Sigmoid colon (tissue), 7 donors: ENCODE measurements around the gene LRRIQ4. TPM values are rescaled to one million over a fixed set of nuclear protein-coding genes. Genes with fewer than 3 reads are reported as not detected.

ENCODE experiments used
- DNase-seq: peaks from one replicate; pipeline ENCODE4 v3.0.0-alpha.2; 2019
- H3K27ac ChIP-seq, 4 donors: fragments of 200-600 bp; sonication (generic); one replicate each; pipeline ENCODE4 v1.5.1; 2016 to 2019; ENCODE audit warnings: mild to moderate bottlenecking in 1 of 4
- H3K27me3 ChIP-seq, 3 donors: fragments of 200-600 bp; sonication (generic); one replicate each; pipeline ENCODE4 v1.5.1; 2019; ENCODE audit warnings: mild to moderate bottlenecking in 1 of 3
- H3K36me3 ChIP-seq, 4 donors: fragments of 200-600 bp; sonication (generic); one replicate each; pipeline ENCODE4 v1.5.1; 2016 to 2019
- H3K4me1 ChIP-seq, 4 donors: fragments of 200-600 bp; sonication (generic); one replicate each; pipeline ENCODE4 v1.5.1; 2017 to 2019
- H3K4me3 ChIP-seq, 4 donors: fragments of 200-600 bp; sonication (generic); one replicate each; pipeline ENCODE4 v1.5.1; 2017 to 2019; ENCODE audit warnings: mild to moderate bottlenecking in 2 of 4, moderate library complexity in 1 of 4
- H3K9me3 ChIP-seq, 4 donors: fragments of 200-600 bp in 3 of 4; sonication (generic) in 3 of 4; one replicate each; pipeline versions ENCODE4 v1.5.1 to v1.6.1; 2013 to 2019
- EP300 ChIP-seq, 4 donors: sonication (generic); formaldehyde crosslinking; IDR thresholded peaks; one replicate each; pipeline ENCODE4 v1.6.1; 2017; ENCODE audit warnings: antibody characterized with exemption in 4 of 4
- POLR2A ChIP-seq, 2 donors: fragments of 450-650 bp; IDR thresholded peaks; one replicate each; pipeline ENCODE4 v1.6.1; 2016; ENCODE audit warnings: antibody characterized with exemption in 2 of 2, mild to moderate bottlenecking in 2 of 2, moderate library complexity in 2 of 2
- POLR2AphosphoS5 ChIP-seq, 4 donors: sonication (generic); formaldehyde crosslinking; IDR thresholded peaks; one replicate each; pipeline ENCODE4 v1.6.1; 2017; ENCODE audit warnings: antibody characterized with exemption in 4 of 4
- WGBS, 2 donors: extraction: QIAGEN DNeasy Blood & Tissue Kit; methylation state at CpG; one replicate each; pipeline ENCODE4 v1.1.7; 2013; 5-methylcytosine and 5-hydroxymethylcytosine counted together
- intact Hi-C: fragments of 100-400 bp; cut with DNase I; formaldehyde crosslinking; loops from one replicate; pipeline ENCODE4 v1.15.1; 2023
- polyA plus RNA-seq, 3 donors: library from polyadenylated mRNA; stranded (reverse); fragments of 200-250 nt; gene quantifications; one replicate each; pipeline ENCODE4 v1.2.3, GENCODE V29; 2013
- total RNA-seq, 4 donors: library from RNA; depleted of rRNA; stranded (reverse); fragments of >200 nt; gene quantifications; one replicate each; pipeline ENCODE4 v1.1.0, GENCODE V29; 2016
- TF ChIP-seq, protein P1 (sequence below), 4 experiments: fragments of 450-650 bp in 3 of 4; fragments of 200-600 bp in 1 of 4; IDR thresholded peaks; one replicate each; pipeline ENCODE4 v1.5.1; 2016 to 2019; ENCODE audit warnings: antibody characterized with exemption in 4 of 4, mild to moderate bottlenecking in 3 of 4, moderate library complexity in 2 of 4
- donor health status: healthy with polysubstance abuse.
- donor health status: Bipolar disorder and iron deficiency.
- donor health status: healthy.

LRRIQ4 gene
- total and polyA plus RNA-seq, 7 donors: not detected

DNA sequence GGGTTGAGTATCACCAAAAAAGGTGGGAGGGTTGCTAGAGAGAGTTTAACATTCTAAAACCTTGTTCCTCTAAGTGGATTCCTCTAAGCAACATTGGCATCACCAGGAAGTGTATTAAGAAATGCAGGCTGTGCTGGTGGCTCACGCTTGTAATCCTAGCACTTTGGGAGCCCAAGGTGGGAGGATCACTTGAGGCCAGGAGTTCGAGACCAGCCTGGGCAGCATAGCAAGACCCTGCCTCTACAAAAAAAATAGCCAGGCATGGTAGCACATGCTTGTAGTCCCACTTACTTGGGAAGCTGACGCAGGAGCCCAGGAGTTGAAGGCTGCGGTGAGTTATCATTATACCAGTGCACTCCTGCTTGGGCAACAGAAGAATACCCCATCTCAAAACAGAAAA, 34.8 kb upstream of the LRRIQ4 start:
- WGBS, 2 donors: 83 to 97% methylated on average over 4 of the region's 4 CpGs
- Histone ChIP-seq H3K27me3 (no peaks in the 10 kb centered on the region), H3K36me3 (peaks cover 20 to 85% (median 39%) of the 10 kb centered on the region in 4 donors), H3K4me1 (peaks cover 0 to 28% (median 23%) of the 10 kb centered on the region in 4 donors), H3K4me3 (no peak overlapping the region), H3K9me3 (no peaks in the 10 kb centered on the region), H3K27ac (no peak overlapping the region)
- TF ChIP-seq POLR2AphosphoS5 (IDR thresholded peaks at IDR 0.05): no peak
- no peak for TF ChIP-seq EP300 (IDR thresholded peaks at IDR 0.05)
- TF ChIP-seq, protein P1, sequence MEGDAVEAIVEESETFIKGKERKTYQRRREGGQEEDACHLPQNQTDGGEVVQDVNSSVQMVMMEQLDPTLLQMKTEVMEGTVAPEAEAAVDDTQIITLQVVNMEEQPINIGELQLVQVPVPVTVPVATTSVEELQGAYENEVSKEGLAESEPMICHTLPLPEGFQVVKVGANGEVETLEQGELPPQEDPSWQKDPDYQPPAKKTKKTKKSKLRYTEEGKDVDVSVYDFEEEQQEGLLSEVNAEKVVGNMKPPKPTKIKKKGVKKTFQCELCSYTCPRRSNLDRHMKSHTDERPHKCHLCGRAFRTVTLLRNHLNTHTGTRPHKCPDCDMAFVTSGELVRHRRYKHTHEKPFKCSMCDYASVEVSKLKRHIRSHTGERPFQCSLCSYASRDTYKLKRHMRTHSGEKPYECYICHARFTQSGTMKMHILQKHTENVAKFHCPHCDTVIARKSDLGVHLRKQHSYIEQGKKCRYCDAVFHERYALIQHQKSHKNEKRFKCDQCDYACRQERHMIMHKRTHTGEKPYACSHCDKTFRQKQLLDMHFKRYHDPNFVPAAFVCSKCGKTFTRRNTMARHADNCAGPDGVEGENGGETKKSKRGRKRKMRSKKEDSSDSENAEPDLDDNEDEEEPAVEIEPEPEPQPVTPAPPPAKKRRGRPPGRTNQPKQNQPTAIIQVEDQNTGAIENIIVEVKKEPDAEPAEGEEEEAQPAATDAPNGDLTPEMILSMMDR (IDR thresholded peaks at IDR 0.05): no peak
- TF ChIP-seq POLR2A (IDR thresholded peaks at IDR 0.05): no peak
- intact Hi-C loops: no loop called here
- DNase-seq: no peak

DNA sequence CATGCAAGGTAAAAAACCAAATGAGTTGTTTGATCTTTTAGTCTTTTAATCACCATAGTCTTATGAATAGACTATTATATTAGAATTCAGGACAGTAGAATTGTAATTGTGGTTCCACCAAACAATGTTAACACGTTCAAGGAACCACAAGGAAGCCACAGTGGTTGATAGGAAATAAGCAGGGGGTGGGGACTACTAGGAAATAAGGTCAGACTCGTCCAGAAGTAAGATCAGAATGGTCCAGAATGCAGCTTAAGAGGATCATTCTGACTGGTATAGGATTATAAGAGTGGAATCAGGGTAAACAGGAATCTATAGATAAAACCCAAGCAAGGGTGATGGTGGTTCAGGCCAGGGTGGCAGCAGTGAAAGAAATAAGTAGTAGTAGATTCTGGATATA, 31.9 kb upstream of the LRRIQ4 start:
- intact Hi-C loops: no loop called here
- Histone ChIP-seq H3K27ac (no peak overlapping the region), H3K4me1 (peaks cover 0 to 7% (median 2%) of the 10 kb centered on the region in 4 donors), H3K27me3 (no peaks in the 10 kb centered on the region), H3K36me3 (peaks cover 20 to 98% (median 47%) of the 10 kb centered on the region in 4 donors), H3K9me3 (no peaks in the 10 kb centered on the region), H3K4me3 (no peak overlapping the region)
- TF ChIP-seq, protein P1 (IDR thresholded peaks at IDR 0.05): no peak
- no peak for TF ChIP-seq POLR2AphosphoS5 (IDR thresholded peaks at IDR 0.05)
- TF ChIP-seq EP300 (IDR thresholded peaks at IDR 0.05): no peak
- TF ChIP-seq POLR2A (IDR thresholded peaks at IDR 0.05): no peak
- WGBS, 2 donors: 52 to 66% methylated on average over 2 of the region's 2 CpGs
- no peak for DNase-seq

DNA sequence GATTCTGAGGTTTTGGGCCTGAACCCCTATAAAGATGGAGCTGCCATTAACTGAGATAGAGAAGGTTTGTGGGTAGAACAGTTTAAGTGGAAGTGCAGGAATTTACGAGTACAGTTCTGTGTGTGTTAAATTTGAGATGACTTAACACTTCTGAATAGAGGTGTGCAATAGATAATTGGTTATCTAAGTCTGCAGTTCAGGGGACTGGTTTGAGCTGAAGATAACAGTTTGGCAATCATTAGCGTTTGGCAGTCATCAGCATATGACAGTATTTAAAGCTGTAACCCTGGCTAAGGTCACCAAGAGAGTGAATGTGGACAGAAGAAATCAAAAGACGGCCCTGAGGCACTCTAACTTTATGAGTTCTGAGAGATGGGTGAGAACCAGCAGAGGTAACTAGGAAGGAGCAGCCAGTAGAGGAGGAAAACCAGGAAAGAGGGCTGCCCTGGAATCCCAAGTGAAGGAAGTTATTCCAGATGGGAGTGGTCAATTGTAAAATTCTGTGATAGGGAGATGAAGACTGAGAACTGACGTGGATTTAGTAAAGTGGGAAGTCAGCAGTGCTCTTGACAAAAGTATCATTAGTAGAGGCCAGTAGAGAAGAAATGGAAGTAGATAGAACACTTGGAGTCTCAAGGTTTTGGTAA, 31.3 kb upstream of the LRRIQ4 start:
- Histone ChIP-seq H3K4me3 (no peak overlapping the region), H3K9me3 (no peaks in the 10 kb centered on the region), H3K27me3 (no peaks in the 10 kb centered on the region), H3K36me3 (peaks cover 20 to 98% (median 51%) of the 10 kb centered on the region in 4 donors), H3K27ac (no peak overlapping the region), H3K4me1 (peaks cover 0 to under 1% (median 0%) of the 10 kb centered on the region in 4 donors)
- intact Hi-C loops: no loop called here
- 66 to 83% methylated on average over 4 of the region's 4 CpGs for WGBS, 2 donors
- TF ChIP-seq, protein P1 (IDR thresholded peaks at IDR 0.05): no peak
- TF ChIP-seq EP300 (IDR thresholded peaks at IDR 0.05): no peak
- TF ChIP-seq POLR2A (IDR thresholded peaks at IDR 0.05): no peak
- TF ChIP-seq POLR2AphosphoS5 (IDR thresholded peaks at IDR 0.05): no peak
- DNase-seq: no peak

DNA sequence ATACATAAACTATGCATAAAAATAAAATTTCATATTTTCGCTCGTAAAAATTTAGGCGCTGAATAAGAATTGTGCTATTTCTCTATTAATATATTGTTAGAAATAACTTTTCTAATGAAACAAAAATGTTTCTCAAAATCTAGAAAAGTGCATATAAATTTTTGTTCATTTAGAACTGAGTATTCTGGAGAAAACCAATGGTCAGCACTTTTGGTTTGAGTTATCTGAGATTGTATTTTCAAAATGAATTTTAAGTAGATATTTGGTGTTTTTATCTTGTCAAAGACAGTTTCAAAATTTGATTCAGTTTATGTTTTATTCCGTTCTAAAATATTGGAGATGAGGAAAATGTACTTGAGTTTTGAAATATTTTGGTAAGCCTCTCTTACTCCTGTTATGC, 25.6 kb upstream of the LRRIQ4 start:
- DNase-seq: no peak
- Histone ChIP-seq H3K4me1 (no peaks in the 10 kb centered on the region), H3K27ac (no peak overlapping the region), H3K9me3 (no peaks in the 10 kb centered on the region), H3K27me3 (no peaks in the 10 kb centered on the region), H3K36me3 (peaks cover 10 to 86% (median 32%) of the 10 kb centered on the region in 4 donors), H3K4me3 (no peak overlapping the region)
- WGBS, 2 donors: 97 to 98% methylated on average over 4 of the region's 4 CpGs
- intact Hi-C loops: no loop called here
- no peak for TF ChIP-seq POLR2AphosphoS5 (IDR thresholded peaks at IDR 0.05)
- no peak for TF ChIP-seq EP300 (IDR thresholded peaks at IDR 0.05)
- TF ChIP-seq POLR2A (IDR thresholded peaks at IDR 0.05): no peak
- TF ChIP-seq, protein P1 (IDR thresholded peaks at IDR 0.05): no peak

DNA sequence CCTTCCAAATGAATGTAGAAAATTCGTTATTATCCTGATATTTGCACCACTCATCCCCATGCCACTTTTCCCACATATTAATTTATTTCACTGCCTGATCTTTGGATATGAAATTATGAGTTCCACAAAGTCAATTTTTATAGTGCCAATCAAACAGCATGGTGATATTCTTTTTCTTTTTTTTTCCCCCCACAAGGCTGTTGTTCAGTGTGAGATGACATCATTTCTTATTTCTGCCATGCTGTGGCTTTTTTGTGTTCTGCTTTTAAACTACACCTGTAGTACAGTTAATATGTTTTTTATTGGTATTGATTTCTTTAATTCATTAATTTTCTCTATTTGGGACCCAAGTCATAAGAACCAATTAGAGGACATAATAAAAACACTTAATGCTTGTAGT, 24.9 kb upstream of the LRRIQ4 start:
- no peaks in the 10 kb centered on the region for H3K27me3 ChIP-seq
- no peak for DNase-seq
- H3K27ac ChIP-seq: no peak overlapping the region
- intact Hi-C loops: no loop called here
- WGBS, 2 donors: 81 to 88% methylated on average over 1 of the region's 1 CpG
- no peaks in the 10 kb centered on the region for H3K4me1 ChIP-seq
- no peak overlapping the region for H3K4me3 ChIP-seq
- no peaks in the 10 kb centered on the region for H3K9me3 ChIP-seq
- peaks cover 8 to 84% (median 29%) of the 10 kb centered on the region in 4 donors for H3K36me3 ChIP-seq
- TF ChIP-seq POLR2A (IDR thresholded peaks at IDR 0.05) (no peak), POLR2AphosphoS5 (IDR thresholded peaks at IDR 0.05) (no peak), EP300 (IDR thresholded peaks at IDR 0.05) (no peak)
- TF ChIP-seq, protein P1 (IDR thresholded peaks at IDR 0.05): no peak
